Psoas muscle (tissue), 8 donors: ENCODE results near the gene CRISP3. TPM values are rescaled to one million over a fixed set of nuclear protein-coding genes. Genes with fewer than 3 reads are reported as not detected.

Experiments
- ATAC-seq, 4 donors: fragments of 200-7000 bp; cut with Tn5 transposase; one replicate each; pipeline ENCODE4 v1.9.1; 2020; ENCODE audit warnings: moderate library complexity in 3 of 4, mild to moderate bottlenecking in 2 of 4
- DNase-seq, 2 donors: peaks; one replicate each; pipeline ENCODE4 v3.0.0-alpha.2; 2020
- H3K27ac ChIP-seq: fragments of 200-600 bp; one replicate; pipeline ENCODE4 v1.8.0; 2022
- H3K27me3 ChIP-seq, 3 donors: fragments of 200-600 bp in 1 of 3; one replicate each; pipeline versions ENCODE4 v1.6.1 to v1.8.0; 2013 to 2022; ENCODE audit warnings: low read length in 2 of 3, mild to moderate bottlenecking in 2 of 3, moderate library complexity in 1 of 3; ENCODE audit not compliant: insufficient read depth in 3 of 3
- H3K36me3 ChIP-seq, 2 donors: fragments of 200-600 bp in 1 of 2; one replicate each; pipeline versions ENCODE4 v1.6.1 to v1.8.0; 2013 to 2022; ENCODE audit warnings: low read depth in 1 of 2, mild to moderate bottlenecking in 1 of 2, moderate library complexity in 1 of 2; ENCODE audit not compliant: insufficient read depth in 1 of 2
- H3K4me1 ChIP-seq: fragments of 200-600 bp; one replicate; pipeline ENCODE4 v1.8.0; 2022
- H3K4me3 ChIP-seq: fragments of 200-600 bp; one replicate; pipeline ENCODE4 v1.8.0; 2022; ENCODE audit warnings: mild to moderate bottlenecking
- H3K9me3 ChIP-seq: fragments of 200-600 bp; one replicate; pipeline ENCODE4 v1.8.0; 2022
- WGBS, 3 donors: extraction: QIAGEN DNeasy Blood & Tissue Kit; methylation state at CpG; one replicate each; pipeline versions ENCODE4 v1.1.6 to v1.1.7; 2013; 5-methylcytosine and 5-hydroxymethylcytosine counted together
- intact Hi-C, 2 donors: fragments of 100-400 bp; cut with DNase I; formaldehyde crosslinking; loops; one replicate each; pipeline versions ENCODE4 v1.11.0 to v1.14.2; 2022
- polyA plus RNA-seq, 3 donors: library from polyadenylated mRNA; stranded (reverse); fragments of 200-250 nt; gene quantifications; one replicate each; pipeline ENCODE4 v1.2.3, GENCODE V29; 2013
- total RNA-seq, 4 donors: library from RNA; stranded (reverse); fragmentation: NEBNext Ultra II Directional in 2 of 4; extraction: Animal tissue kit (Norgen Biotek cat#: 25700) in 2 of 4; gene quantifications; one replicate each; pipeline versions ENCODE4 v1.2.1 to v1.2.4, GENCODE V29; 2021 to 2023
- TF ChIP-seq, protein P1 (sequence below): fragments of 200-600 bp; IDR thresholded peaks from one replicate; pipeline ENCODE4 v1.8.0; 2022; ENCODE audit warnings: antibody characterized with exemption
- donor health status: healthy with polysubstance abuse.
- donor health status: DM: no; HTN: no; CAD: no; lungs with moderate emphysema.
- donor health status: Bipolar disorder and iron deficiency.
- donor health status: healthy.
- donor health status: DM: yes; HTN: yes; CAD: no.
- donor health status: DM: no; HTN: no; CAD: no.
- donor health status: DM: no; HTN: no; CAD: no.
- donor health status: DM: yes; HTN: yes; CAD: no.

The CRISP3 gene
- total and polyA plus RNA-seq, 7 donors = 0.04 TPM; not detected in 6

DNA sequence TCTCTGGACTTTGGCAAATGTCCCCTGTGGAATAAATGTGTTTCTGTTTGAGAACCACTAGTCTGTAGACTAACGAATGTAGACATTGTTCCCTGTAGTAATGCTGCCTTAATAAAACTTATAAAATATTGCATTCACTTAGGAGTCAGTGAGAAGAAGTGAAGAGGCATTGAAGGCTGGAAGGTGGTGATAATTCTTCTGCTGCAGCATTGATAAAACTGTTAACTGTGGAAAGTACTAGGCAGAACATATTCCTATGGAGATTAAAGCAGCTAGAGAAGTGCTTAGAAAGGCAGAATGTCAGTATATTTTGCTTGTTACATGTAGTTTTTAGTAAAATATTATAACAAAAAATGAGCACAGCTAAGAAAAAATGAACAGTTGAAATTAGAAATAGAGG lies 38.1 kb upstream of the CRISP3 start:
- H3K9me3 ChIP-seq = no peaks in the 10 kb centered on the region
- DNase-seq = no peak
- H3K4me1 ChIP-seq = no peaks in the 10 kb centered on the region
- 43 to 65% (median 58%) methylated on average over 1 of the region's 1 CpG for WGBS, 3 donors
- ATAC-seq = no peak
- TF ChIP-seq, protein P1, sequence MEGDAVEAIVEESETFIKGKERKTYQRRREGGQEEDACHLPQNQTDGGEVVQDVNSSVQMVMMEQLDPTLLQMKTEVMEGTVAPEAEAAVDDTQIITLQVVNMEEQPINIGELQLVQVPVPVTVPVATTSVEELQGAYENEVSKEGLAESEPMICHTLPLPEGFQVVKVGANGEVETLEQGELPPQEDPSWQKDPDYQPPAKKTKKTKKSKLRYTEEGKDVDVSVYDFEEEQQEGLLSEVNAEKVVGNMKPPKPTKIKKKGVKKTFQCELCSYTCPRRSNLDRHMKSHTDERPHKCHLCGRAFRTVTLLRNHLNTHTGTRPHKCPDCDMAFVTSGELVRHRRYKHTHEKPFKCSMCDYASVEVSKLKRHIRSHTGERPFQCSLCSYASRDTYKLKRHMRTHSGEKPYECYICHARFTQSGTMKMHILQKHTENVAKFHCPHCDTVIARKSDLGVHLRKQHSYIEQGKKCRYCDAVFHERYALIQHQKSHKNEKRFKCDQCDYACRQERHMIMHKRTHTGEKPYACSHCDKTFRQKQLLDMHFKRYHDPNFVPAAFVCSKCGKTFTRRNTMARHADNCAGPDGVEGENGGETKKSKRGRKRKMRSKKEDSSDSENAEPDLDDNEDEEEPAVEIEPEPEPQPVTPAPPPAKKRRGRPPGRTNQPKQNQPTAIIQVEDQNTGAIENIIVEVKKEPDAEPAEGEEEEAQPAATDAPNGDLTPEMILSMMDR = no peak
- intact Hi-C loops = no loop called here
- no peaks in the 10 kb centered on the region for H3K36me3 ChIP-seq
- no peak overlapping the region for H3K4me3 ChIP-seq
- no peak overlapping the region for H3K27ac ChIP-seq
- no peaks in the 10 kb centered on the region for H3K27me3 ChIP-seq

DNA sequence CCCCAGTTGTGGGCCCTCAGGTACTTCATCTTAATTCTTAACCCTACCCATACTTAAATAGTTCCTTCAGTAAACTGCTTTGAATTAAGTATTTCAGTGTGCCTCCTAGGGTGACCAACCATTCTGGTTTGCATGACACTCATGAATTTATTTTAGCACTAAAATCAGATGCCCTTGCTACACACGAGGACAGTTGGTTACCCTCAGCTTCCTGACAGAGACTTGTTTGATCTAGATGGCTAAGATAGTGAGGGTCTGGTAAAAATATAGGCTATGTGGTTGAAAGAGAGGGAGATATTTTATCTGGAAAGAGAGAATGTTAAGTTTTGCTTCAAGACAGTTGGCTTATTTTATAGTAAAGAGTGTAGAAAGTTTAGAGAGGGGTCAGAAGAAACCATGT lies 32.3 kb upstream of the CRISP3 start:
- Histone ChIP-seq H3K9me3 (no peaks in the 10 kb centered on the region), H3K4me3 (no peak overlapping the region), H3K27me3 (no peaks in the 10 kb centered on the region), H3K36me3 (no peaks in the 10 kb centered on the region), H3K27ac (no peak overlapping the region), H3K4me1 (no peaks in the 10 kb centered on the region)
- intact Hi-C loops = no loop called here
- WGBS, 3 donors = 29 to 43% (median 43%) methylated on average over 1 of the region's 1 CpG
- ATAC-seq (no peak), DNase-seq (no peak)
- TF ChIP-seq, protein P1 = no peak

DNA sequence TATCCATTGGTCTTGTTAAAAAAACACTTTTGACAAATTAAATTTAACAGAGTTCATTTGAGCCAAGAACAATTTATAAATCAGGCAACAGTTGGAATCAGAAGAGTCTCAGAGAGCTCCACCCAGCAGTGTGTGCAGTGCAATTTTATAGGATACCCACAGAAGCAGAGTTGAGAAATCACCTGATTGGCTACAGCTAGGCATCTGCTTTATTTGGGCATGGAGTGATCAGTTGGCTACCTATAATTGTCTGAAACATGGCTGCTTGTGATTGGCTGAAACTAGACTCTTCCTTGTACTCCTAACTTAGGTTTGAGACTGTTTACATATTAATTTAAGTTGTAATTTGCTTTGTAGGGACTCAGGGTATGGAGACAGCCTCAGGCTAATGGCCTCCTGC lies 30.9 kb upstream of the CRISP3 start:
- Histone ChIP-seq H3K36me3 (no peaks in the 10 kb centered on the region), H3K9me3 (no peaks in the 10 kb centered on the region), H3K4me1 (no peaks in the 10 kb centered on the region), H3K27ac (no peak overlapping the region), H3K4me3 (no peak overlapping the region), H3K27me3 (no peaks in the 10 kb centered on the region)
- intact Hi-C loops = no loop called here
- TF ChIP-seq, protein P1 = no peak
- ATAC-seq (no peak), DNase-seq (no peak)

DNA sequence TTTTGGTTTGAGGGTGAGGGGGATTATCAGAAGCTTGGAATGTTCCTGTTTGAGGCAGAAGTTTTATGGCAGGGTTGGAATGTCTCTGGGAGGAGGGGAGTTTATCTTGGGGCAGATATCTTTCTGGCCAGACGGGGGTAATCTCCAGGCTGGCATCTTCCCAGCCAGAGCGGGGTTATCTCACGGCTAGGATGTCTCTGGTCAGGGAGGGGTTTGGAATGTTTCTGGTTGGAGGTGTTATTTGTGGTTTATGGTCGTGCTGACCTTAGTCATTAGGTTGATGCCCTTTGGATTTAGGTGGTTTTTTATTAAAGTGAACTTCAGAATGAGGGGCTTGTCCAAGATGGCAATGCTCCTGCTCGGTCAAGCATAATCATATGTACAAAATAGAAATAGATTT lies 28.1 kb upstream of the CRISP3 start:
- TF ChIP-seq, protein P1 = no peak
- H3K9me3 ChIP-seq = no peaks in the 10 kb centered on the region
- DNase-seq (no peak), ATAC-seq (no peak)
- H3K4me1 ChIP-seq = no peaks in the 10 kb centered on the region
- no peaks in the 10 kb centered on the region for H3K27me3 ChIP-seq
- intact Hi-C loops = no loop called here
- H3K36me3 ChIP-seq = no peaks in the 10 kb centered on the region
- WGBS, 3 donors = 56 to 73% (median 58%) methylated on average over 5 of the region's 5 CpGs
- H3K27ac ChIP-seq = no peak overlapping the region
- no peak overlapping the region for H3K4me3 ChIP-seq

GRCh38 chr6:49766762-49767161 lies 22.6 kb upstream of the CRISP3 start:
- intact Hi-C loops = no loop called here

More at GRCh38 chr6:49766762-49767161, 22.6 kb upstream of the CRISP3 start:
- no peak overlapping the region for H3K27ac ChIP-seq
- ATAC-seq = no peak
- H3K4me3 ChIP-seq = no peak overlapping the region
- TF ChIP-seq, protein P1 = no peak
- H3K27me3 ChIP-seq = no peaks in the 10 kb centered on the region
- H3K4me1 ChIP-seq = no peaks in the 10 kb centered on the region
- H3K9me3 ChIP-seq = no peaks in the 10 kb centered on the region
- DNase-seq = no peak
- no peaks in the 10 kb centered on the region for H3K36me3 ChIP-seq
- WGBS, 3 donors = 59 to 77% (median 69%) methylated on average over 2 of the region's 2 CpGs
